Measurements from ENCODE around the gene BST1.

The BST1 gene, protein sequence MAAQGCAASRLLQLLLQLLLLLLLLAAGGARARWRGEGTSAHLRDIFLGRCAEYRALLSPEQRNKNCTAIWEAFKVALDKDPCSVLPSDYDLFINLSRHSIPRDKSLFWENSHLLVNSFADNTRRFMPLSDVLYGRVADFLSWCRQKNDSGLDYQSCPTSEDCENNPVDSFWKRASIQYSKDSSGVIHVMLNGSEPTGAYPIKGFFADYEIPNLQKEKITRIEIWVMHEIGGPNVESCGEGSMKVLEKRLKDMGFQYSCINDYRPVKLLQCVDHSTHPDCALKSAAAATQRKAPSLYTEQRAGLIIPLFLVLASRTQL

GRCh38 chr4:15702941-15703403 is at the start of gene BST1:
TSS of gene BST1 (plus strand) at chr4:15703065. CDS start at chr4:15703145, 80 bp downstream.
- DNase-seq: peak; percentile 50

DNA sequence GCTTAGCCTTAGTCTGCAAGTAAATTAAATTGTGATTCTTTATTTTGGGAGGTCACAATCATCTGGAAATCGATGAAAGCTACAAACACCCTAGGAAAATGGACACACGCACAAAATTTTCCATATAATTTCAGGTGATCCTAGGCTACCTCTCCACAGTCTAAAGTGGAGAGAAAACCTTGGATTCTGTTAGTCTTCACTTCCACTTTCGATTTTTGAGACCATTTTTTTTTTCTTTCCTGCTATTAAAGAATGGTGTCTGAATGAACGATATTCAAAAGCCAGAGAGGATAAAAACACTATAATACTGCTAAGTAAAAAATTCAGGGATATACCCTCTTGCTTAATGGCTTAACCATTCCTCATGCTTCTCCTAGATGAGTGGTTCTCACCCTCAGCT is 49.4 kb upstream of the BST1 start:
- no peak for DNase-seq

GRCh38 chr4:15653864-15654592 is 48.8 kb upstream of the BST1 start:
- no peak for DNase-seq

DNA sequence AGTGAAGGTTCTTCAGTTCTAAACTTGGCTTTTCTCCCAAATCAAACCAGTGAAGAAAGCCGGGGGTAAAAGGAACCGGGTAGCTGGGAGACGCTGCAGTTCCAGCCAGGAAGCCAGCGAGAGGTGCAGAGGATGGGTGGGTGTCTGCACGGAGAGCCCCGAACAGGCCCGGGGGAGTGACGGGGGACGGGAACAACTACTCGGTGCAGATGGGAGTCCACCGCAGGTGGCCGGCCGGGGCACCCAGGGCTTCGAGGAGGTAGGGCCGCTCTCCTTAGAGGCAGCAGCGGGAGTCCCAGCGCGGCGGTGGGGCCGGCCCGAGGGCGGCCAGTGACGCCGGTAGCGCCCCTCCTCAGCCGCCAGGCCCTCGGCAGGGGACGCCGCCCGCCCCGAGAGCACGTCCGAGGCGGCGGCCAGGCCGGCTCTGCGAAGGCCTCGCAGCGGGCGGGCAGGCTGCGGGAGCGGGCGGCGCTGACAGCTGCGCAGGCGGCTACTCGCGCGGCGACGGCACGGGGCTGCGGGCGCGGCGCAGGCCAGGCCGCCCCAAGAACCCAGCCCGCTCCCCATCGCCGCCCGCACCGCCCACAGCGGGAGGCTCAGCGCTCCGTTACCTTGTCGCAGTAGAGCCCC is 48.2 kb upstream of the BST1 start:
- DNase-seq: no peak

GRCh38 chr4:15655223-15656037 is 47.4 kb upstream of the BST1 start, which contains the start of gene FBXL5:
TSS of gene FBXL5 (minus strand) at chr4:15655357. CDS start at chr4:15655287, 70 bp downstream.
- no peak for DNase-seq

- DNase-seq: no peak
These were observed 46.8 kb upstream of the BST1 start for GRCh38 chr4:15656038-15656470.

DNA sequence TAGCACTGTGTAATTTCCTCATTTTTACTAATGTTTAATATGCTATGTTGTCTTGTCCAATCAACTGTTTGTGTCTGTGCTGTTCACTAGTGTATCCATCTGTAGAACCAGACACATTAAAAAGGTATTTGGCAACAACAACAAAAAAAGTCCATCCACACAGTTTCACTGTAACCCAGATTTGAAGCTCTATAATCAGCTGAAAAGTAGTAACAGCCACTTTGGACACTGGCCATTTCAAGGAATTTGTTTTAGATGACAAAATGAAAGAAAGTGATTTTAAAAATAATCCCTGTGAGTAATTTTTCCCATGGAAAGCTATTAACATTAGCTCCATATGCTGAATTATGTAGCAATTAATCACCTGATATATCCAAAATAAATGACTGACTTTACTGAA is 45.5 kb upstream of the BST1 start:
- DNase-seq: no peak

DNA sequence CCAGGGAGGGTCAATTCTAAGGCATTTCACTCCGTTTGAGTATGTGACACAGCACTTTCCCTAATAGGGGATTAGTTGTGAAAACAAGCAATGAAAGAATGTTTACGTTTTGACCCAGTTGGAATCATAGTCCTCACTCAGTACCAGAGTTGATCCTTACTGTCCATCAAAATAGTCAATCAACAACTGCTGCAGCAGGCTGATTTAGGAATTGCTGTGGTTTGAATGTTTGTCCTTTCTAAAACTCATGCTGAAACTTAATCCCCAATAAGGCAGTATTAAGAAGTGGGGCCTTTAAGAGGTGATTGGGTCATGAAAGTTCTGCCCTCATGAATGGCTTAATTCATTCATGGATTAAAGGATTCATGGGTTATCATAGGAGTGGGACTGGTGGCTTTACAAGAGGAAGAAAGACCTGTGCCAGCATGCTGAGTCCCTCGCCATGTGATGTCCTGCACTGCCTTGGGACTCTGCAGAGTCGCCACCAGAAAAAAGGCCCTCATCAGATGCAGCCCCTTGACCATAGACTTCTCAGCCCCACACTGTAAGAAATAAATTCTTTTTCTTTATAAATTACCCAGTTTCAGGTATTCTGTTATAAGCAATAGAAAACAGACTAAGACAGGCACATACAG is 44.6 kb upstream of the BST1 start:
- no peak for DNase-seq

- DNase-seq: no peak
These were observed 44.1 kb upstream of the BST1 start for GRCh38 chr4:15658781-15659180.

- DNase-seq: peak; percentile 89
These were observed 42.9 kb upstream of the BST1 start for GRCh38 chr4:15659768-15660570.

DNA sequence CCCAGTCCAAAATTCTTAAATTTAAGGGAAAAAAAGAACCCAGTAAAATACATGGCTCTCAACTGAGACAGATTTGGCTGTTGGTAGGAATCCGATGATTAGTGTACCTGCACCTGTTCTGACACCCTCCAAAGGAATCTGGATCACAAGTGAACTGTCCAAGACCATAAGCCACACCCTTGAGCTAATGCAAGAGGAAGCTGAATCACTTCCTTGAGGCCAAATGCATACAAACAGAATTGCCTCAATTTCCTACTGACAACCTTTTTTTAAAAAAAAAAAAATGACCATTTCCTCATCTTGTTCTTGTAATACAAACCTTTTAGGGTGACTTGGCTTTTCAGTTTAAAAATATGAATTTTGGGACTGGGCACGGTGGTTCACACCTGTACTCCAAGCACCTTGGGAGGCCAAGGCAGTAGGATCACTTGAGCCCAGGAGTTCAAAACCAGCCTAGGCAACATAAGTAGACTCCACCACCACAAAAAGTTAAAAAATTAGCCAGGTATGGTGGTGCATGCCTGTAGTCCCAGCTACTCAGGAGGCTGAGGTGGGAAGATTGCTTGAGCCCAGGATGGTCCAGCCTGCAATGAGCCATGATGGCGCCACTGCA is 37.0 kb upstream of the BST1 start:
- DNase-seq: peak; percentile 15

- no peak for DNase-seq
These were observed 35.9 kb upstream of the BST1 start for GRCh38 chr4:15667006-15667405.

GRCh38 chr4:15668566-15669435 is 34.1 kb upstream of the BST1 start:
- no peak for DNase-seq

DNA sequence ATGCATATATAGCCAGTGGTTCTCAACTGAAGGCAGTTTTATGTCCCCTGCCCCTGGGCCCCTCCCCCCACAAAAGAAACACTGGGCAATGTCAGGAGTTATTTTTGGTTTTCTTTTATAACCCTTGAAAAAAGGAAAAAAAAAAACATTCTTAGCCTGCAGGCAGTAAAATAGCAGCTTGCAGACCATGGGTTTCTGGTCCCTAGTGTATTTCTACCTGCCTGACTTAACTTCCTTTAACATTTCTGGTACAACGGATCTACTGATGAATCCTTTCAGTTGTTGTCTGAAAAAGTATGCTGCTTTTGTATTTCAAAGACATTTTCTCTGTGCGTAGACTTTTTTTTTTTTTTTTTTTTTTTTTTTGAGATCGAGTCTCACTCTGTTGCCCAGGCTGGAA is 32.3 kb upstream of the BST1 start:
- no peak for DNase-seq

GRCh38 chr4:15672101-15672500 is 30.8 kb upstream of the BST1 start:
- no peak for DNase-seq

GRCh38 chr4:15673337-15673736 is 29.5 kb upstream of the BST1 start:
- no peak for DNase-seq

DNA sequence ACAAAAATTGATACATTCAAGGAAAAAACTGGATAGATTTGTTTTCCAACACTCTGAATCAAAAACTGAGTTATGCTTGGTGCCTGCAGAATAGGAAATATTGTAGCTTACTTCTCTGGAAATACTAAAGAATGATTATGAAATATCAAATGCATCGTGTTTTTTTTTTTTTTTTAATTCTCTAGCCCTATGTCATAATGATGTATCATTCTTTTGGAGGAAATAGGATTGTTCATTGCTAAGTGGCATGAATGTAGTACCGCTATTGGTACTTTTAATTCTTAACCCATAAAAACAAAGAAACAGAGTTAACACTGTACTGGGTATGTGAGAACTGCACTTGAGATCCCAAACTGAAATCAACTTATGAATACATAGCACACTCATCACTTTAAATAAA is 28.8 kb upstream of the BST1 start:
- no peak for DNase-seq

- no peak for DNase-seq
These were observed 27.9 kb upstream of the BST1 start for GRCh38 chr4:15674926-15675325.

GRCh38 chr4:15675356-15675755 is 27.5 kb upstream of the BST1 start:
- DNase-seq: no peak

DNA sequence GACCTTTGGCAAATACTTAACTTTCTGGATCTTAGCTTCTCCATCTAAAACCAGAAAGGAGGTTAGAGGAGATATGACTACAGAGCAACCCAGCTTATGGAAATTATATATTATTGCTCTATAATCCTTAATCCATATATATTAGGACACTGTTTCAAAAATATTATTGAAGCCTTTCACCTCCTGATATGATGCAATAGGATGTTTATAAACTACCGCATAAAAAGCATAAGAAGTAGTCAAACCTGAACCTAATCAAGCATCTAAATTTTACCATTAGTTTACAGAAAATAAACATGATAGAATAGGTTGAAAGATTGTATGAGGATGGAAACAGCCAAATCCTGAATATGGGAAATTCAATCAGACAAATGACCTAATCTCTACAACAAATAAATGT is 26.8 kb upstream of the BST1 start:
- DNase-seq: no peak

Data from SIG-M5 (cell line).